Dermis microvascular lymphatic vessel endothelial cell (primary cell): ENCODE data around the gene SEC14L2. TPM values are rescaled to one million over a fixed set of nuclear protein-coding genes. Genes with fewer than 3 reads are reported as not detected.
"Not testable (repeated sequence)": the region's sequence is repeated elsewhere in the genome, so short reads cannot be mapped to it uniquely, and the experiment has no call there.

ENCODE experiments used
- DNase-seq, 2 donors: peaks; one replicate each; pipeline versions ENCODE4 v3.0.0 to v3.0.0-alpha.2; 2010; ENCODE audit warnings: low read depth in 2 of 2
- total RNA-seq: library from RNA; depleted of rRNA; stranded (reverse); fragments of >200 nt; gene quantifications from 2 replicates; pipeline ENCODE4 v1.2.1, GENCODE V29; 2014

Gene SEC14L2
- total RNA-seq, 1 donor from 2014 or later = 11.7 TPM

- DNase-seq = no peak
Measured at GRCh38 chr22:30375312-30375849, 21.4 kb upstream of the SEC14L2 start.

GRCh38 chr22:30380011-30380410 is 16.8 kb upstream of the SEC14L2 start:
- no peak for DNase-seq

GRCh38 chr22:30381264-30381663 is 15.6 kb upstream of the SEC14L2 start:
- DNase-seq = no peak

GRCh38 chr22:30382340-30382739 is 14.5 kb upstream of the SEC14L2 start:
- DNase-seq = no peak

GRCh38 chr22:30383061-30383460 is 13.8 kb upstream of the SEC14L2 start:
- no peak for DNase-seq

- no peak for DNase-seq
Measured at GRCh38 chr22:30385942-30386341, 10.9 kb upstream of the SEC14L2 start.

GRCh38 chr22:30386608-30386959 is 10.2 kb upstream of the SEC14L2 start:
- no peak for DNase-seq

GRCh38 chr22:30386960-30387827 is 9.6 kb upstream of the SEC14L2 start, which contains the start of gene RNF215:
RNF215 (minus strand) TSS chr22:30387411; CDS start chr22:30387313, 98 bp downstream.
- peak; percentile 34 to 79 for DNase-seq

- peak; percentile 84 to 87 for DNase-seq
Measured at GRCh38 chr22:30390974-30391691, 5.7 kb upstream of the SEC14L2 start.

- no peak for DNase-seq
Measured at GRCh38 chr22:30392661-30393321, 4.0 kb upstream of the SEC14L2 start.

- DNase-seq = no peak
Measured at GRCh38 chr22:30393322-30393680, 3.5 kb upstream of the SEC14L2 start.

- no peak for DNase-seq
Measured at GRCh38 chr22:30393885-30394284, 2.9 kb upstream of the SEC14L2 start.

- DNase-seq = no peak
Measured at GRCh38 chr22:30397656-30398635, 1.1 kb downstream of the SEC14L2 start.

- DNase-seq = no peak
Measured at GRCh38 chr22:30398685-30399680, 2.2 kb downstream of the SEC14L2 start.

- DNase-seq = no peak
Measured at GRCh38 chr22:30399718-30400117, 2.9 kb downstream of the SEC14L2 start.

GRCh38 chr22:30400159-30400558 is 3.3 kb downstream of the SEC14L2 start:
- DNase-seq = no peak

- not testable (repeated sequence) for DNase-seq
Measured at GRCh38 chr22:30401024-30401423, 4.2 kb downstream of the SEC14L2 start.

GRCh38 chr22:30402028-30402765 is 5.4 kb downstream of the SEC14L2 start:
- no peak for DNase-seq

- not testable (repeated sequence) for DNase-seq
Measured at GRCh38 chr22:30402766-30403104, 5.9 kb downstream of the SEC14L2 start.
